Measurements from ENCODE around the gene INO80B. TPM values are rescaled to one million over a fixed set of nuclear protein-coding genes. Genes with fewer than 3 reads are reported as not detected.

Gene INO80B
- total and polyA plus RNA-seq, 9 of the 15 experiments (the other 6 are each of a cell fraction or from before 2014, with no cell fraction given): 0.41 to 22.6 (median 9.0) TPM

DNA sequence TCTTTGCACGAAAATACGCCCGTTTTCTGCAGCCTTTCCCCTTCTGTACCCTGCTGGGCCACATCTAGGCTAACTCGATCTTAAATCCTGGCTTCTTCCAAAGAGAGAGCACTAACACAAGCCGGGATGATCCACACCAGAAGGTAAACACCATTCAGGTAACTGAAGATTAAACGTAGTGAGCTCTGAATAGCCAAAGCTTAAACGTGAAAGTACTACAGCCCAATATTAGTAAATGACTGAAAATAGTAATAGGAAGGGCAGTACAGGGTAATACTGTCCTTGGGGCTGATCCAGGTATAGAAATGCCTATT lies 18.0 kb downstream of the INO80B start:
- under 1% methylated on average over 7 of the region's 7 CpGs for WGBS (ENCODE audit: insufficient coverage, low coverage, missing lambda C conversion rate)
- Histone ChIP-seq H3K36me3 (ENCODE audit: control insufficient read depth, insufficient read depth, low read length) (peaks cover 24% of the 10 kb centered on the region; the same call in 2 of the 3 replicates), H3K79me2 (ENCODE audit: control insufficient read depth, insufficient read depth, low read length) (peaks cover 13% of the 10 kb centered on the region; the same call in 2 of the 3 replicates), H3K9me3 (replicated peaks; ENCODE audit: control insufficient read depth, insufficient read depth, low read depth, low read length) (no peaks in the 10 kb centered on the region), H3K9ac (ENCODE audit: insufficient read depth in 1 of 2, low read depth in 2 of 2, low read length in 2 of 2) (peak overlapping the region; percentile 88 to 95; a peak in 3 of 4 replicates), H3K27me3 (ENCODE audit: control insufficient read depth in 2 of 2, insufficient read depth in 2 of 2, low read length in 2 of 2) (no peaks in the 10 kb centered on the region), H4K20me1 (replicated peaks; ENCODE audit: control insufficient read depth, insufficient read depth, low read length) (no peaks in the 10 kb centered on the region), H2AFZ (ENCODE audit: low read depth, low read length) (peak overlapping the region; percentile 97), H3K27ac (ENCODE audit: extremely low read depth, low read depth, low read length) (peak overlapping the region; percentile 95), H3K4me1 (replicated peaks in 1 of 2; ENCODE audit: control insufficient read depth in 2 of 2, insufficient read depth in 2 of 2, low read length in 2 of 2) (peaks cover 11 to 16% of the 10 kb centered on the region in 2 experiments; a peak in 3 of 5 replicates), H3K4me2 (ENCODE audit: insufficient read depth, low read length) (peak overlapping the region; percentile 99), H3K4me3 (peak overlapping the region; percentile 83), H3K9me1 (ENCODE audit: control insufficient read depth, insufficient read depth, low read length) (peaks cover 4% of the 10 kb centered on the region)
- TSS peak; percentile 93 for BruUV-seq (replicated peaks)
- POLR2A ChIA-PET: interaction anchor here (0.6 to 4.0 kb wide), 7 partner anchors 9 to 111 kb away, joined by 3 to 28 read pairs (median 5); partner anchors contain the start of genes AUP1, CCDC142, HTRA2 and TTC31
- DNase-seq (ENCODE audit: extremely low read depth in 1 of 4, low spot score in 3 of 4) (peak in 1 of 4 experiments; percentile 7), ATAC-seq (no peak; the same call in 2 of the 3 replicates), FAIRE-seq (no peak)
- TF ChIP-seq RAD51 (IDR thresholded peaks at IDR 0.05; ENCODE audit: borderline replicate concordance, low read depth) (no peak), RBM22 (IDR thresholded peaks at IDR 0.05; ENCODE audit: low read depth, low read length, poor library complexity, severe bottlenecking) (no peak), FOXK2 (conservative IDR thresholded peaks at IDR 0.05 in 1 of 2, IDR thresholded peaks at IDR 0.05 in 1 of 2; ENCODE audit: low read depth in 2 of 2) (peak; percentile 46 to 68), SMARCB1 (IDR thresholded peaks at IDR 0.05; ENCODE audit: insufficient read length, low read depth) (no peak), SETDB1 (IDR thresholded peaks at IDR 0.05; ENCODE audit: low read length) (no peak), FOXM1 (IDR thresholded peaks at IDR 0.05; ENCODE audit: low read depth) (no peak), FOXM1 (CRISPR knock-in tag; IDR thresholded peaks at IDR 0.05; ENCODE audit: low read depth) (no peak), GABPA (tag; conservative IDR thresholded peaks at IDR 0.05; ENCODE audit: low read depth) (0 out of 2 replicates have a peak, but pooled peaks have one; percentile 73), ZNF124 (CRISPR knock-in tag; IDR thresholded peaks at IDR 0.05) (no peak), ZNF197 (CRISPR knock-in tag; IDR thresholded peaks at IDR 0.05; ENCODE audit: low read depth) (0 out of 2 replicates have a peak, but pooled peaks have one; percentile 20), ZNF436 (CRISPR knock-in tag; IDR thresholded peaks at IDR 0.05) (no peak), HOXB6 (CRISPR knock-in tag; IDR thresholded peaks at IDR 0.05; ENCODE audit: borderline replicate concordance) (no peak), MTA2 (IDR thresholded peaks at IDR 0.05; ENCODE audit: low read depth) (no peak), GTF2E2 (tag; IDR thresholded peaks at IDR 0.05) (peak; percentile 58), TCF7L2 (IDR thresholded peaks at IDR 0.05; ENCODE audit: low read depth, low read length) (no peak), NR2C2 (CRISPR knock-in tag; IDR thresholded peaks at IDR 0.05) (no peak), NR2C2 (tag; IDR thresholded peaks at IDR 0.05) (peak; percentile 97; the same call in 1 of the 2 replicates), ZNF146 (CRISPR knock-in tag; IDR thresholded peaks at IDR 0.05; ENCODE audit: unreplicated experiment) (no peak)
- TF ChIP-seq, protein P1, sequence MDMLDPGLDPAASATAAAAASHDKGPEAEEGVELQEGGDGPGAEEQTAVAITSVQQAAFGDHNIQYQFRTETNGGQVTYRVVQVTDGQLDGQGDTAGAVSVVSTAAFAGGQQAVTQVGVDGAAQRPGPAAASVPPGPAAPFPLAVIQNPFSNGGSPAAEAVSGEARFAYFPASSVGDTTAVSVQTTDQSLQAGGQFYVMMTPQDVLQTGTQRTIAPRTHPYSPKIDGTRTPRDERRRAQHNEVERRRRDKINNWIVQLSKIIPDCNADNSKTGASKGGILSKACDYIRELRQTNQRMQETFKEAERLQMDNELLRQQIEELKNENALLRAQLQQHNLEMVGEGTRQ (CRISPR knock-in tag; IDR thresholded peaks at IDR 0.05): no peak
- in situ Hi-C loops (cut with MboI): no loop called here
- CTCF ChIA-PET (ENCODE audit: low intra/inter-chr PET ratio): interaction anchor here (0.7 kb wide), 1 partner anchor 1888 kb away, joined by 3 read pairs; no protein-coding TSS in a partner anchor
- intact Hi-C loops (cut with micrococcal nuclease): loop anchor here (5.0 kb wide), 1 partner anchor 76 kb away; no protein-coding TSS in a partner anchor

All from K562 (cell line).